Left ventricle myocardium inferior (tissue), 1 donor: Measurements from ENCODE around the gene SLC6A16. TPM values are rescaled to one million over a fixed set of nuclear protein-coding genes. Genes with fewer than 3 reads are reported as not detected.

ENCODE experiments used
- DNase-seq: peaks from one replicate; pipeline ENCODE4 v3.0.0-alpha.2; 2020
- H3K27ac ChIP-seq: fragments of 200-600 bp; replicated peaks from 2 replicates; pipeline ENCODE4 v1.8.0; 2021
- H3K27me3 ChIP-seq: fragments of 200-600 bp; 2 replicates; pipeline ENCODE4 v1.8.0; 2021; ENCODE audit warnings: low read depth
- H3K36me3 ChIP-seq: fragments of 200-600 bp; 2 replicates; pipeline ENCODE4 v1.8.0; 2021
- H3K4me1 ChIP-seq: fragments of 200-600 bp; 2 replicates; pipeline ENCODE4 v1.8.0; 2021
- H3K4me3 ChIP-seq: fragments of 200-600 bp; 2 replicates; pipeline ENCODE4 v1.8.0; 2021; ENCODE audit warnings: mild to moderate bottlenecking, moderate library complexity
- H3K9me3 ChIP-seq: fragments of 200-600 bp; replicated peaks from 2 replicates; pipeline ENCODE4 v1.8.0; 2021
- CTCF ChIP-seq: fragments of 200-600 bp; IDR thresholded peaks from 2 replicates; pipeline ENCODE4 v1.8.0; 2021; ENCODE audit warnings: antibody characterized with exemption, mild to moderate bottlenecking, borderline replicate concordance
- intact Hi-C: fragments of 100-400 bp; cut with micrococcal nuclease; formaldehyde crosslinking; loops from one replicate; pipeline ENCODE4 v1.11.0; 2022
- total RNA-seq: library from RNA; stranded (reverse); fragmentation: NEBNext Ultra II Directional; extraction: Animal tissue kit (Norgen Biotek cat#: 25700); gene quantifications from one replicate; pipeline ENCODE4 v1.2.1, GENCODE V29; 2021
- donor health status: DM: no; HTN: yes; CAD: no; lungs with severe emphysema.

SLC6A16 gene
- total RNA-seq, 1 donor from 2014 or later = 1.1 TPM

GRCh38 chr19:49338023-49338677 is 13.2 kb upstream of the SLC6A16 start:
- intact Hi-C loops = no loop called here
- DNase-seq = no peak
- Histone ChIP-seq H3K9me3 (no peaks in the 10 kb centered on the region), H3K27ac (no peak overlapping the region), H3K4me1 (peaks cover 29% of the 10 kb centered on the region), H3K27me3 (no peaks in the 10 kb centered on the region), H3K36me3 (peaks cover 24% of the 10 kb centered on the region), H3K4me3 (peak overlapping the region; percentile 62)
- no peak for TF ChIP-seq CTCF

- no peak for TF ChIP-seq CTCF
- Histone ChIP-seq H3K27ac (no peak overlapping the region), H3K9me3 (no peaks in the 10 kb centered on the region), H3K27me3 (no peaks in the 10 kb centered on the region), H3K4me1 (peaks cover 29% of the 10 kb centered on the region), H3K36me3 (peaks cover 17% of the 10 kb centered on the region), H3K4me3 (no peak overlapping the region)
- no peak for DNase-seq
- intact Hi-C loops = no loop called here
These were observed 12.5 kb upstream of the SLC6A16 start for GRCh38 chr19:49337267-49338022.

GRCh38 chr19:49336482-49337266 is 11.7 kb upstream of the SLC6A16 start:
- Histone ChIP-seq H3K27me3 (no peaks in the 10 kb centered on the region), H3K4me1 (peaks cover 29% of the 10 kb centered on the region), H3K36me3 (peaks cover 9% of the 10 kb centered on the region), H3K27ac (no peak overlapping the region), H3K4me3 (no peak overlapping the region), H3K9me3 (no peaks in the 10 kb centered on the region)
- no peak for TF ChIP-seq CTCF
- intact Hi-C loops = no loop called here
- no peak for DNase-seq

GRCh38 chr19:49335784-49336481 is 10.9 kb upstream of the SLC6A16 start:
- Histone ChIP-seq H3K9me3 (no peaks in the 10 kb centered on the region), H3K36me3 (peaks cover 2% of the 10 kb centered on the region), H3K27me3 (no peaks in the 10 kb centered on the region), H3K4me3 (peak overlapping the region; percentile 48), H3K27ac (no peak overlapping the region), H3K4me1 (peaks cover 25% of the 10 kb centered on the region)
- DNase-seq = no peak
- TF ChIP-seq CTCF = no peak
- intact Hi-C loops = no loop called here

- peaks cover 18% of the 10 kb centered on the region for H3K4me1 ChIP-seq
- no peak for DNase-seq
- H3K9me3 ChIP-seq = no peaks in the 10 kb centered on the region
- H3K4me3 ChIP-seq = peak within 1 kb of the TSS; percentile 48
- H3K36me3 ChIP-seq = no peaks in the 10 kb centered on the region
- intact Hi-C loops = no loop called here
- H3K27me3 ChIP-seq = no peaks in the 10 kb centered on the region
- no peak for TF ChIP-seq CTCF
- no peak within 1 kb of the TSS for H3K27ac ChIP-seq
These were observed 10.2 kb upstream of the SLC6A16 start, which contains the start of gene CD37 for GRCh38 chr19:49335071-49335783. Gene CD37 (plus strand): TSS chr19:49335406. CDS start chr19:49335541, 135 bp downstream.
